ENCODE results near the gene ZNF445. TPM values are rescaled to one million over a fixed set of nuclear protein-coding genes. Genes with fewer than 3 reads are reported as not detected.
A peak's percentile ranks its signal among the peaks of the same experiment; 100 is the strongest.
"Not testable (repeated sequence)": the region's sequence is repeated elsewhere in the genome, so short reads cannot be mapped to it uniquely, and the experiment has no call there.

The ZNF445 gene
- total and polyA plus RNA-seq, 4 donors = 4.1 to 26.4 (median 12.6) TPM

DNA sequence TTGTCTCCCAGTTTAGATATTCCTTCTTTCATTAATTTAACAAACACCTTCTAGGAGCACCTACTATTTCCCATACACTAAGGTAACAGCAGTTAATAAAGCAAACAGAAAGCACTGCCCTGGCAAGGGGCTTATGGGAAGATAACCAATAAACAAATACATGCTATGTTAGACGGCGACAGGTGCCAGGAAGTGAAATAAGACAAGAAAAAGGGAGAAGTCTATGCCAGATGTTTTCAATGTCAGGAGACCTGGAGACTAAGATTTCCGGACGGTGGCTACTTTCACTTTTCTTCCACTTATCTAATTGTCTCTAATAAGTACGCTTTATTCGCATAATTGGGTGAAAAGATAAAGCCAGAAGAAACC is 32.5 kb upstream of the ZNF445 start:
- H3K9me3 ChIP-seq (ENCODE audit: control insufficient read depth, low read length) = no peaks in the 10 kb centered on the region
- intact Hi-C loops (cut with DNase I) = loop anchor here (2.0 to 10.0 kb wide), 4 partner anchors 33 to 188 kb away; partner anchors contain the start of genes TCAIM (in 1 of the 2), ZKSCAN7 (in 1 of the 2) and ZNF445 (in 1 of the 2)
- peak overlapping the region in 1 of 2 donors; percentile 79 for H3K27ac ChIP-seq (ENCODE audit: low read depth in 1 of 2, low read length in 2 of 2)
- ATAC-seq (ENCODE audit: low FRiP score) (no peak), DNase-seq (no peak)
- peak overlapping the region; percentile 86 to 100 for H3K4me3 ChIP-seq (ENCODE audit: low read length in 2 of 2)
- H3K36me3 ChIP-seq (ENCODE audit: control insufficient read depth in 1 of 2, insufficient read depth in 2 of 2, low read length in 1 of 2) = no peaks in the 10 kb centered on the region
- WGBS, 2 donors = 0% methylated on average over 6 of the region's 6 CpGs
- no peaks in the 10 kb centered on the region for H3K4me1 ChIP-seq (ENCODE audit: control insufficient read depth in 1 of 2, insufficient read depth in 2 of 2, low read length in 2 of 2)
- no peaks in the 10 kb centered on the region for H3K27me3 ChIP-seq (ENCODE audit: control insufficient read depth in 1 of 2, insufficient read depth in 2 of 2, low read length in 1 of 2)

GRCh38 chr3:44509393-44509921 is 32.0 kb upstream of the ZNF445 start:
- H3K27ac ChIP-seq (ENCODE audit: low read depth in 1 of 2, low read length in 2 of 2) = no peak overlapping the region
- intact Hi-C loops (cut with DNase I) = loop anchor here in 1 of 2 donors (10.0 kb wide), 1 partner anchor 175 kb away; the partner anchor contains the start of gene TCAIM
- 44 to 56% methylated on average over 2 of the region's 2 CpGs for WGBS, 2 donors

DNA sequence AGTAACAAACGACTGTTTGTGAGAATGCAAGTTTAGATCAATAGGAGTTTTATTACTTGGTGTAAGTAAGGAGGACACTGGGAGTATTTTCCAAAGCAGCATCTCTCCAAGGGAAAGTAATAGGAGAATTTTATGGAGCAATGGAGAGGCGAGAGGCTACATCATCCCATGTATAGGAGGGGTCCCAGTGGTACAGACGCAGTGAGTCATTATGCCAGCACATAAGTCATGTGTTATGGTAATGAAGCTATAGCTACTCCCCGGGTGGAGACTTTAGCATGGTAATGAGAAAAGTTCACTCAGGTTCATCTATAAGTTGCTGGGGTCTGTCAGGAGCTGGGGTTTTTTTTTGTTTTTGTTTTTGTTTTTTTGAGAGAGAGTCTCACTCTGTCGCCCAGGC is 29.5 kb upstream of the ZNF445 start:
- intact Hi-C loops (cut with DNase I) = loop anchor here in 1 of 2 donors (10.0 kb wide), 1 partner anchor 172 kb away; the partner anchor contains the start of gene TCAIM
- no peak overlapping the region for H3K4me3 ChIP-seq (ENCODE audit: low read length in 2 of 2)
- no peaks in the 10 kb centered on the region for H3K9me3 ChIP-seq (ENCODE audit: control insufficient read depth, low read length)
- peaks cover 0 to under 1% of the 10 kb centered on the region in 2 donors for H3K36me3 ChIP-seq (ENCODE audit: control insufficient read depth in 1 of 2, insufficient read depth in 2 of 2, low read length in 1 of 2)
- no peak overlapping the region for H3K27ac ChIP-seq (ENCODE audit: low read depth in 1 of 2, low read length in 2 of 2)
- 83 to 87% methylated on average over 5 of the region's 5 CpGs for WGBS, 2 donors
- no peaks in the 10 kb centered on the region for H3K4me1 ChIP-seq (ENCODE audit: control insufficient read depth in 1 of 2, insufficient read depth in 2 of 2, low read length in 2 of 2)
- DNase-seq = no peak
- no peaks in the 10 kb centered on the region for H3K27me3 ChIP-seq (ENCODE audit: control insufficient read depth in 1 of 2, insufficient read depth in 2 of 2, low read length in 1 of 2)
- ATAC-seq (ENCODE audit: low FRiP score) = no peak

More at GRCh38 chr3:44509393-44509921, 32.0 kb upstream of the ZNF445 start:
- no peaks in the 10 kb centered on the region for H3K36me3 ChIP-seq (ENCODE audit: control insufficient read depth in 1 of 2, insufficient read depth in 2 of 2, low read length in 1 of 2)
- H3K9me3 ChIP-seq (ENCODE audit: control insufficient read depth, low read length) = no peaks in the 10 kb centered on the region
- no peak for DNase-seq
- H3K4me1 ChIP-seq (ENCODE audit: control insufficient read depth in 1 of 2, insufficient read depth in 2 of 2, low read length in 2 of 2) = no peaks in the 10 kb centered on the region
- H3K27me3 ChIP-seq (ENCODE audit: control insufficient read depth in 1 of 2, insufficient read depth in 2 of 2, low read length in 1 of 2) = no peaks in the 10 kb centered on the region
- peak overlapping the region; percentile 86 to 100 for H3K4me3 ChIP-seq (ENCODE audit: low read length in 2 of 2)
- no peak for ATAC-seq (ENCODE audit: low FRiP score)

DNA sequence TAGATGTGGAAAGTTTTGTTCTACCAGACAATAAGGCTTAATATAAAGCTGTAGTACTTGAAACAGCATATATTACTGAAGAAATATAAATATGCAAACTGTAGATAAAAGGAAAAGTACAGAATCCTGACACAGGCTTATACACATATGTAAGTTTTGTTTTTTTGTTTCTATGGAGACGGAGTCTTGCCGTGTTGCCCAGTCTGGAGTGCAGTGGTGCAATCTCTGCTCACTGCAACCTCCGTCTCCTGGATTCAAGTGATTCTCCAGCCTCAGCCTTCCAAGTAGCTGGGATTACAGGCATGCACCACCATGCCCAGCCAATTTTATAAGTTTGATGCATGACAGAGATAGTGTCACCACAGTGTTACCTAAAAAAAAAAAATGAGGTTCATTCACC is 29.1 kb upstream of the ZNF445 start:
- WGBS, 2 donors = 46% methylated on average over 3 of the region's 3 CpGs
- Histone ChIP-seq H3K36me3 (ENCODE audit: control insufficient read depth in 1 of 2, insufficient read depth in 2 of 2, low read length in 1 of 2) (peaks cover 3 to 4% of the 10 kb centered on the region in 2 donors), H3K27ac (ENCODE audit: low read depth in 1 of 2, low read length in 2 of 2) (no peak overlapping the region), H3K9me3 (ENCODE audit: control insufficient read depth, low read length) (peaks cover under 1% of the 10 kb centered on the region), H3K4me1 (ENCODE audit: control insufficient read depth in 1 of 2, insufficient read depth in 2 of 2, low read length in 2 of 2) (no peaks in the 10 kb centered on the region), H3K27me3 (ENCODE audit: control insufficient read depth in 1 of 2, insufficient read depth in 2 of 2, low read length in 1 of 2) (no peaks in the 10 kb centered on the region), H3K4me3 (ENCODE audit: low read length in 2 of 2) (no peak overlapping the region)
- ATAC-seq (ENCODE audit: low FRiP score) = no peak
- no peak for DNase-seq
- intact Hi-C loops (cut with DNase I) = loop anchor here in 1 of 2 donors (10.0 kb wide), 1 partner anchor 172 kb away; the partner anchor contains the start of gene TCAIM

DNA sequence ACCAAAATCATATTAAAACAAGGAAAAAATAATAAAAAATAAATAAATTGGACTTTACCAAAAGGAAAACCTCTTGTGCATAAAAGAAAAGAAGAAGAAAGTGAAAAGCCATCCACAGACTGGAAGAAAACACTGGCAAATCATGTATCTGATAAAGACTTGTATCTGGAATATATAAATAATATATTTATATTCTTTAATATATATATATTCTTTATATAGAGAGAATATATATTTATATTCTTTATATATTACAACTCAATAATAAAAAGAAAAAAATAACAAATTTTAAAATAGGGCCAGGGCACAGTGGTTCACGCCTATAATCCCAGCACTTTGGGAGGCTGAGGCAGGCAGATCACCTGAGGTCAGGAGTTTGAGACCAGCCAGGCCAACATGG is 27.1 kb upstream of the ZNF445 start:
- Histone ChIP-seq H3K27ac (ENCODE audit: low read depth in 1 of 2, low read length in 2 of 2) (no peak overlapping the region), H3K36me3 (ENCODE audit: control insufficient read depth in 1 of 2, insufficient read depth in 2 of 2, low read length in 1 of 2) (peaks cover 8 to 12% of the 10 kb centered on the region in 2 donors), H3K9me3 (ENCODE audit: control insufficient read depth, low read length) (peaks cover 6% of the 10 kb centered on the region), H3K4me3 (ENCODE audit: low read length in 2 of 2) (no peak overlapping the region), H3K27me3 (ENCODE audit: control insufficient read depth in 1 of 2, insufficient read depth in 2 of 2, low read length in 1 of 2) (no peaks in the 10 kb centered on the region), H3K4me1 (ENCODE audit: control insufficient read depth in 1 of 2, insufficient read depth in 2 of 2, low read length in 2 of 2) (no peaks in the 10 kb centered on the region)
- intact Hi-C loops (cut with DNase I) = loop anchor here in 1 of 2 donors (10.0 kb wide), 1 partner anchor 170 kb away; the partner anchor contains the start of gene TCAIM
- WGBS, 2 donors = 96% methylated on average over 1 of the region's 1 CpG
- ATAC-seq (ENCODE audit: low FRiP score) = no peak
- DNase-seq = no peak

GRCh38 chr3:44503178-44503577 is 25.7 kb upstream of the ZNF445 start:
- not testable (repeated sequence) for H3K27me3 ChIP-seq (ENCODE audit: control insufficient read depth in 1 of 2, insufficient read depth in 2 of 2, low read length in 1 of 2); ATAC-seq (ENCODE audit: low FRiP score); H3K4me3 ChIP-seq (ENCODE audit: low read length in 2 of 2); H3K9me3 ChIP-seq (ENCODE audit: control insufficient read depth, low read length); H3K27ac ChIP-seq (ENCODE audit: low read depth in 1 of 2, low read length in 2 of 2); H3K4me1 ChIP-seq (ENCODE audit: control insufficient read depth in 1 of 2, insufficient read depth in 2 of 2, low read length in 2 of 2); DNase-seq
- H3K36me3 ChIP-seq (ENCODE audit: control insufficient read depth in 1 of 2, insufficient read depth in 2 of 2, low read length in 1 of 2) = peaks cover 12 to 14% of the 10 kb centered on the region in 2 donors
- 96 to 100% methylated on average over 2 of the region's 2 CpGs for WGBS, 2 donors
- intact Hi-C loops (cut with DNase I) = loop anchor here in 1 of 2 donors (10.0 kb wide), 1 partner anchor 168 kb away; the partner anchor contains the start of gene TCAIM

- Histone ChIP-seq H3K27ac (ENCODE audit: low read depth in 1 of 2, low read length in 2 of 2) (no peak overlapping the region), H3K4me3 (ENCODE audit: low read length in 2 of 2) (no peak overlapping the region), H3K4me1 (ENCODE audit: control insufficient read depth in 1 of 2, insufficient read depth in 2 of 2, low read length in 2 of 2) (no peaks in the 10 kb centered on the region), H3K36me3 (ENCODE audit: control insufficient read depth in 1 of 2, insufficient read depth in 2 of 2, low read length in 1 of 2) (peaks cover 12 to 14% of the 10 kb centered on the region in 2 donors), H3K27me3 (ENCODE audit: control insufficient read depth in 1 of 2, insufficient read depth in 2 of 2, low read length in 1 of 2) (no peaks in the 10 kb centered on the region), H3K9me3 (ENCODE audit: control insufficient read depth, low read length) (peaks cover 10% of the 10 kb centered on the region)
- intact Hi-C loops (cut with DNase I) = loop anchor here in 1 of 2 donors (10.0 kb wide), 1 partner anchor 167 kb away; the partner anchor contains the start of gene TCAIM
- no peak for DNase-seq
- no peak for ATAC-seq (ENCODE audit: low FRiP score)
- 95 to 96% methylated on average over 3 of the region's 3 CpGs for WGBS, 2 donors
These were observed 24.5 kb upstream of the ZNF445 start for GRCh38 chr3:44501971-44502370.

DNA sequence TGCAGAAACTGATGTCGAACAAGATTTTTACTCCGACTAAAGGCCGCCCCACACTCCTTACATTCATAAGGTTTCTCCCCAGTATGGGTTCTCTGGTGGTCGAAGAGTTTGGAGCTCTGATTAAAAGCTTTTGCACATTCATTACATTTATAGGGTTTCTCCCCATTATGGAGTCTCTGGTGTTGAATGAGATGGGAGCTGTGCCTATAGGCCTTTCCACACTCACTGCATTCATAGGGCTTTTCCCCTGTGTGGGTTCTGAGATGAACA is 22.4 kb upstream of the ZNF445 start:
- H3K27me3 ChIP-seq (ENCODE audit: control insufficient read depth in 1 of 2, insufficient read depth in 2 of 2, low read length in 1 of 2); H3K4me3 ChIP-seq (ENCODE audit: low read length in 2 of 2); ATAC-seq (ENCODE audit: low FRiP score); DNase-seq; H3K4me1 ChIP-seq (ENCODE audit: control insufficient read depth in 1 of 2, insufficient read depth in 2 of 2, low read length in 2 of 2); H3K27ac ChIP-seq (ENCODE audit: low read depth in 1 of 2, low read length in 2 of 2): not testable (repeated sequence)
- 98 to 99% methylated on average over 4 of the region's 4 CpGs for WGBS, 2 donors
- Histone ChIP-seq H3K9me3 (ENCODE audit: control insufficient read depth, low read length) (peaks cover 18% of the 10 kb centered on the region), H3K36me3 (ENCODE audit: control insufficient read depth in 1 of 2, insufficient read depth in 2 of 2, low read length in 1 of 2) (peaks cover 14 to 15% of the 10 kb centered on the region in 2 donors)
- intact Hi-C loops (cut with DNase I) = loop anchor here in 1 of 2 donors (10.0 kb wide), 1 partner anchor 165 kb away; the partner anchor contains the start of gene TCAIM
